Endothelial cell of umbilical vein (primary cell): ENCODE results near the gene CEP68. TPM values are rescaled to one million over a fixed set of nuclear protein-coding genes. Genes with fewer than 3 reads are reported as not detected.
"Not testable (repeated sequence)": the region's sequence is repeated elsewhere in the genome, so short reads cannot be mapped to it uniquely, and the experiment has no call there.

Experiments
- BruUV-seq: library from RNA; stranded (reverse); fragments of 400-500 nt; replicated peaks from 2 replicates; lab custom pipeline; 2021; lab: Mats Ljungman, UMichigan
- CTCF ChIA-PET: fragments of 300-600, 350-600 bp; sonication (Branson Sonifier 250); formaldehyde crosslinking; loops from one replicate; lab custom pipeline; 2021; ENCODE audit warnings: antibody characterized with exemption, inconsistent platforms; lab: Charles Lee
- POLR2A ChIA-PET: fragments of 300-600, 350-600 bp; sonication (Branson Sonifier 250); formaldehyde crosslinking; loops from one replicate; lab custom pipeline; 2021; ENCODE audit warnings: antibody characterized with exemption, inconsistent platforms; lab: Charles Lee
- DNase-seq: peaks from one replicate; pipeline ENCODE4 v3.0.0-alpha.2; 2011; ENCODE audit warnings: low read depth, low spot score
- FAIRE-seq: peaks from 2 replicates; lab custom pipeline; 2011; peaks lifted over from hg19 to GRCh38; lab: Jason Lieb, UNC
- H2AFZ ChIP-seq: 2 replicates; pipeline ENCODE4 v1.6.0; 2012; ENCODE audit warnings: low read depth, low read length, control low read depth, inconsistent platforms
- H3K27ac ChIP-seq: 2 replicates; pipeline ENCODE4 v1.5.1; 2011; ENCODE audit warnings: low read depth, mild to moderate bottlenecking, control low read depth, low read length, moderate library complexity; ENCODE audit not compliant: insufficient read depth
- H3K27me3 ChIP-seq, 2 experiments: 2 replicates each; pipeline versions ENCODE4 v1.6.0 to v1.6.1; 2011; ENCODE audit warnings: low read length in 2 of 2, mixed read lengths in 1 of 2; ENCODE audit not compliant: control insufficient read depth in 2 of 2, insufficient read depth in 2 of 2
- H3K36me3 ChIP-seq, 2 experiments: 2 replicates in 1 of 2; 3 replicates in 1 of 2; pipeline ENCODE4 v1.5.1; 2011; ENCODE audit warnings: low read length in 2 of 2, mild to moderate bottlenecking in 1 of 2, moderate library complexity in 1 of 2; ENCODE audit not compliant: control insufficient read depth in 2 of 2, insufficient read depth in 2 of 2; ENCODE audit errors: extremely low read depth in 1 of 2
- H3K4me1 ChIP-seq: 3 replicates; pipeline ENCODE4 v1.5.1; 2011; ENCODE audit warnings: mild to moderate bottlenecking, low read length; ENCODE audit not compliant: control insufficient read depth, insufficient read depth; ENCODE audit errors: extremely low read depth
- H3K4me2 ChIP-seq: 2 replicates; pipeline ENCODE4 v1.6.1; 2011; ENCODE audit warnings: low read length, control low read depth, mixed read lengths; ENCODE audit not compliant: insufficient read depth
- H3K4me3 ChIP-seq, 3 experiments: fragments of 200-600 bp in 1 of 3; sonication (generic), shearing (Covaris generic) in 1 of 3; replicated peaks in 1 of 3; 2 replicates each; pipeline ENCODE4 v1.5.1; 2011 to 2016; ENCODE audit warnings: control low read depth in 3 of 3, low read length in 3 of 3, mild to moderate bottlenecking in 2 of 3, inconsistent platforms in 1 of 3, low read depth in 1 of 3, moderate library complexity in 1 of 3; ENCODE audit not compliant: insufficient read depth in 1 of 3
- H3K79me2 ChIP-seq: 2 replicates; pipeline ENCODE4 v1.6.0; 2012; ENCODE audit warnings: low read length, inconsistent platforms; ENCODE audit not compliant: control insufficient read depth, insufficient read depth
- H3K9ac ChIP-seq: replicated peaks from 2 replicates; pipeline ENCODE3; 2011; ENCODE audit warnings: low read length, control low read depth; ENCODE audit not compliant: insufficient read depth; ENCODE audit errors: extremely low read depth
- H3K9me1 ChIP-seq: replicated peaks from 3 replicates; pipeline ENCODE4 v1.6.0; 2011; ENCODE audit warnings: mild to moderate bottlenecking, low read length; ENCODE audit not compliant: control insufficient read depth, insufficient read depth; ENCODE audit errors: extremely low read depth
- H3K9me3 ChIP-seq: replicated peaks from 2 replicates; pipeline ENCODE4 v1.5.1; 2012; ENCODE audit warnings: low read length, inconsistent platforms; ENCODE audit not compliant: control insufficient read depth, insufficient read depth
- H4K20me1 ChIP-seq: replicated peaks from 2 replicates; pipeline ENCODE3; 2011; ENCODE audit warnings: mild to moderate bottlenecking, low read length; ENCODE audit not compliant: control insufficient read depth, insufficient read depth; ENCODE audit errors: extremely low read depth
- EZH2 ChIP-seq: IDR thresholded peaks from 2 replicates; pipeline ENCODE4 v1.6.1; 2012; ENCODE audit warnings: borderline replicate concordance, low read depth, mild to moderate bottlenecking, moderate library complexity, low read length, inconsistent platforms; ENCODE audit not compliant: severe bottlenecking
- FOS ChIP-seq: IDR thresholded peaks from 2 replicates; pipeline ENCODE4 v1.6.1; 2011; ENCODE audit warnings: mild to moderate bottlenecking, low read length, moderate library complexity, borderline replicate concordance; ENCODE audit not compliant: insufficient read depth
- GATA2 ChIP-seq: IDR thresholded peaks from 2 replicates; pipeline ENCODE4 v1.7.0; 2011; ENCODE audit warnings: low read depth, mild to moderate bottlenecking, moderate library complexity, mixed read lengths, low read length; ENCODE audit not compliant: insufficient read length, insufficient read depth
- JUN ChIP-seq: IDR thresholded peaks from 2 replicates; pipeline ENCODE4 v1.6.1; 2011; ENCODE audit warnings: borderline replicate concordance, low read depth; ENCODE audit not compliant: insufficient read length, insufficient read depth
- MYC ChIP-seq: IDR thresholded peaks from one replicate; pipeline ENCODE4 v1.6.1; 2011; ENCODE audit warnings: mild to moderate bottlenecking, low read depth, low read length
- POLR2A ChIP-seq: IDR thresholded peaks from 2 replicates; pipeline ENCODE4 v1.6.1; 2012; ENCODE audit warnings: low read depth, mild to moderate bottlenecking, control low read depth, low read length
- POLR2AphosphoS5 ChIP-seq: IDR thresholded peaks from 2 replicates; pipeline ENCODE4 v1.6.1; 2012; ENCODE audit warnings: low read depth, mild to moderate bottlenecking, control low read depth, low read length, moderate library complexity; ENCODE audit not compliant: insufficient read depth
- dilution Hi-C: fragments of 300-500 bp; cut with MboI; formaldehyde crosslinking; loops from one replicate; pipeline ENCODE4 v1.15.0; 2019; ENCODE audit warnings: low sequenced_read_pairs; ENCODE audit not compliant: extremely low pct_ligation_motif_present
- intact Hi-C: fragments of 100-400 bp; cut with micrococcal nuclease; formaldehyde crosslinking; loops from one replicate; pipeline ENCODE4 v1.10.0; 2022
- polyA plus RNA-seq, 4 experiments: library from polyadenylated mRNA; depleted of rRNA in 3 of 4; stranded (reverse) in 3 of 4; unstranded in 1 of 4; fragments of >200 nt; gene quantifications; 2 replicates each; pipeline versions ENCODE4 v1.2.1 to v1.2.3, GENCODE V29; 2011 to 2012; ENCODE audit warnings: missing spikeins in 1 of 4
- total RNA-seq: library from RNA; stranded (reverse); gene quantifications from 2 replicates; pipeline ENCODE4 v1.2.3, GENCODE V29; 2021
- TF ChIP-seq, protein P1 (sequence below): IDR thresholded peaks from 2 replicates; pipeline ENCODE4 v1.6.1; 2011; ENCODE audit not compliant: insufficient read depth, insufficient read length

Gene CEP68
- total and polyA plus RNA-seq, 2 donors (not counting 3 experiments of a cell fraction or from before 2014, with no cell fraction given): 21.4 to 22.0 TPM

DNA sequence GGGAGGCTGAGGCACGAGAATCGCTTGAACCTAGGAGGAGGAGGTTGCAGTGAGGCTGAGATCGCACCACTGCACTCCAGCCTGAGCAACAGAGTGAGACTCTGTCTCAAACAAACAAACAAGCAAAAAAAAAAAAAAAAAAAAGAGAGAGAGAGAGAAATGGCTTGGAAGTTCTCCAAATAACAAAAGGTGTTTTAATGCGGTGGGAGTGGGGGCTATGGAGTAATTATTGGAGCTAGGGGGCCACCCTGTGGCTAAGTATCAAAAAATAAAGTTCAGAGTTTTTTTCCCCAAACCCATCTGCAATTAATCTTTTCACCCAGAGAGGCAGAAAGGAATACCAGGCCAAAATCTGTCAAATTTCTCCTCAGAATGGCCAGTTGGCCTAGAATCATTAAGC lies 23.0 kb upstream of the CEP68 start:
- BruUV-seq: no TSS peak
- intact Hi-C loops: loop anchor here (1.0 kb wide), 1 partner anchor 116 kb away; no protein-coding TSS in a partner anchor
- H3K27ac ChIP-seq: no peak overlapping the region
- H2AFZ ChIP-seq: no peak overlapping the region
- H3K9ac ChIP-seq: no peak overlapping the region
- dilution Hi-C loops: no loop called here
- H3K9me1 ChIP-seq: no peaks in the 10 kb centered on the region
- peaks cover 10% of the 10 kb centered on the region for H3K4me1 ChIP-seq
- no peaks in the 10 kb centered on the region for H3K27me3 ChIP-seq
- peak; percentile 43 for DNase-seq
- no peak overlapping the region for H3K4me3 ChIP-seq
- no peak for TF ChIP-seq POLR2AphosphoS5
- no peak for TF ChIP-seq JUN
- no peak for TF ChIP-seq FOS
- no peak for TF ChIP-seq GATA2
- TF ChIP-seq POLR2A: no peak
- TF ChIP-seq MYC: no peak
- TF ChIP-seq EZH2: no peak
- TF ChIP-seq, protein P1, sequence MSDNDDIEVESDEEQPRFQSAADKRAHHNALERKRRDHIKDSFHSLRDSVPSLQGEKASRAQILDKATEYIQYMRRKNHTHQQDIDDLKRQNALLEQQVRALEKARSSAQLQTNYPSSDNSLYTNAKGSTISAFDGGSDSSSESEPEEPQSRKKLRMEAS: no peak
- no peak overlapping the region for H3K4me2 ChIP-seq
- no peaks in the 10 kb centered on the region for H4K20me1 ChIP-seq
- ChIA-PET CTCF (interaction anchor here (0.7 to 5.1 kb wide), 8 partner anchors 10 to 511 kb away, joined by 3 to 44 read pairs (median 3); no protein-coding TSS in a partner anchor), POLR2A (interaction anchor here (0.7 kb wide), 1 partner anchor 10 kb away, joined by 5 read pairs; no protein-coding TSS in a partner anchor)
- no peaks in the 10 kb centered on the region for H3K9me3 ChIP-seq
- no peaks in the 10 kb centered on the region for H3K79me2 ChIP-seq
- no peaks in the 10 kb centered on the region for H3K36me3 ChIP-seq
- FAIRE-seq: no peak

DNA sequence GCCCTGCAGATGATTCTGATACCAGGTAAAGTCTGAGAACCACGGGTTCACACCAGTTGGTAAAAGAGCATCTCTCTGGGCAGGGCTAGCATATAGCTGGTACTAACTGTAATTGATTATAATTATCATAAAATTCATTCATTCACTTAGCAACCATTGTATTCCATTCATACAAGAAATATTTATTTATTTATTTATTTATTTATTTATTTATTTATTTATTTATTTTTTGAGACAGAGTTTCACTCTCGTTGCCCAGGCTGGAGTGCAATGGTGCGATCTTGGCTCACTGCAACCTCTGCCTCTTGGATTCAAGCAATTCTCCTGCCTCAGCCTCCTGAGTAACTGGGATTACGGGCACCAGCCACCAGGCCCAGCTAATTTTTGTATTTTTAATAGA lies 22.5 kb upstream of the CEP68 start:
- H3K9me1 ChIP-seq, dilution Hi-C loops, H3K4me1 ChIP-seq, H3K27ac ChIP-seq, BruUV-seq, H3K36me3 ChIP-seq, H3K9me3 ChIP-seq, H2AFZ ChIP-seq, H3K4me3 ChIP-seq, H3K4me2 ChIP-seq, H4K20me1 ChIP-seq, H3K27me3 ChIP-seq, DNase-seq, FAIRE-seq, H3K9ac ChIP-seq, H3K79me2 ChIP-seq: not testable (repeated sequence)
- intact Hi-C loops: loop anchor here (1.0 kb wide), 1 partner anchor 116 kb away; no protein-coding TSS in a partner anchor
- CTCF ChIA-PET: interaction anchor here (0.7 to 5.1 kb wide), 8 partner anchors 9 to 511 kb away, joined by 3 to 44 read pairs (median 3); no protein-coding TSS in a partner anchor
- POLR2A ChIA-PET: interaction anchor here (0.7 kb wide), 1 partner anchor 9 kb away, joined by 5 read pairs; no protein-coding TSS in a partner anchor
